ENCODE results near the gene ERGIC1.
"Not testable (repeated sequence)": the region's sequence is repeated elsewhere in the genome, so short reads cannot be mapped to it uniquely, and the experiment has no call there.

ERGIC1 gene

GRCh38 chr5:172809774-172810173 lies 24.3 kb upstream of the ERGIC1 start:
- TF ChIP-seq, protein P1, sequence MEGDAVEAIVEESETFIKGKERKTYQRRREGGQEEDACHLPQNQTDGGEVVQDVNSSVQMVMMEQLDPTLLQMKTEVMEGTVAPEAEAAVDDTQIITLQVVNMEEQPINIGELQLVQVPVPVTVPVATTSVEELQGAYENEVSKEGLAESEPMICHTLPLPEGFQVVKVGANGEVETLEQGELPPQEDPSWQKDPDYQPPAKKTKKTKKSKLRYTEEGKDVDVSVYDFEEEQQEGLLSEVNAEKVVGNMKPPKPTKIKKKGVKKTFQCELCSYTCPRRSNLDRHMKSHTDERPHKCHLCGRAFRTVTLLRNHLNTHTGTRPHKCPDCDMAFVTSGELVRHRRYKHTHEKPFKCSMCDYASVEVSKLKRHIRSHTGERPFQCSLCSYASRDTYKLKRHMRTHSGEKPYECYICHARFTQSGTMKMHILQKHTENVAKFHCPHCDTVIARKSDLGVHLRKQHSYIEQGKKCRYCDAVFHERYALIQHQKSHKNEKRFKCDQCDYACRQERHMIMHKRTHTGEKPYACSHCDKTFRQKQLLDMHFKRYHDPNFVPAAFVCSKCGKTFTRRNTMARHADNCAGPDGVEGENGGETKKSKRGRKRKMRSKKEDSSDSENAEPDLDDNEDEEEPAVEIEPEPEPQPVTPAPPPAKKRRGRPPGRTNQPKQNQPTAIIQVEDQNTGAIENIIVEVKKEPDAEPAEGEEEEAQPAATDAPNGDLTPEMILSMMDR (IDR thresholded peaks at IDR 0.05; ENCODE audit: low read length, missing control alignments), result no peak
- no peak overlapping the region for H3K4me3 ChIP-seq (replicated peaks; ENCODE audit: low read depth, low read length)
- DNase-seq (ENCODE audit: low read depth), result no peak

DNA sequence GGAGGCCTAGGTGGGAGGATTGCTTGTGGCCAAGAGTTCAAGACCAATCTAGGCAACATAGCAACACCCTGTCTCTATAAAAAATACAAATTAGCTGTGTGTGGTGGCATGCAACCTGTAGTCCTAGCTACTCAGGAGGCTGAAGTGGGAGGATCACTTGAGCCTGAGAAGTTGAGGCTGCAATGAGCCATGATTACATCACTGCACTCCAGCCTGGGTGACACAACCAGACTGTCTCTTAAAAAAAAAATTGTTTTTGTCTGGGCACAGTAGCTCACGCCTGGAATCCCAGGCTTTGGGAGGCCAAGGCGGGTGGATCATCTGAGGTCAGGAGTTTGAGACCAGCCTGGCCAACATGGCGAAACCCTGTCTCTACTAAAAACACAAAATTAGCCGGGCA lies 23.1 kb upstream of the ERGIC1 start:
- H3K4me3 ChIP-seq (replicated peaks; ENCODE audit: low read depth, low read length); DNase-seq (ENCODE audit: low read depth): not testable (repeated sequence)

DNA sequence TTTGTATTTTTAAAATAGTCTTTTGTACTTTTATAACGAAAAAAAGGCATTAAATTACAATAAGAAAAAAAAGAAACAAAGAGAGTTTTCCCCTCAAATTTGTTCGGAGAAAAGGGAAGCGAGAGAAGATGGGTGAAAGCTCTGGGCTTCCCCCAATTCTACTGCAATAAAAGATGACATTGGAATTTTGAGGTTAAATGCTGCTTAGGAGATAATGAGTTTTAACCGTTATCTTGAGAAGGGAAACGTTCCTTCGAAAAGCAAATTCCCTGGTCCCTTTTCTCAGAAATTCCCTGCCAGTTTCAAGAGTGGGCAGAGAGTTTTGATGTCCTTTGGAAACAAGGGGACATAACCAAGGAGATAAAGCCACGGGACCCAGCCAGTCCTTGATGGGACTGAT lies 18.4 kb upstream of the ERGIC1 start:
- H3K4me3 ChIP-seq (replicated peaks; ENCODE audit: low read depth, low read length), result no peak overlapping the region
- DNase-seq (ENCODE audit: low read depth), result no peak
- TF ChIP-seq, protein P1 (IDR thresholded peaks at IDR 0.05; ENCODE audit: low read length, missing control alignments), result no peak

- peak; percentile 65 for DNase-seq (ENCODE audit: low read depth)
- H3K4me3 ChIP-seq (replicated peaks; ENCODE audit: low read depth, low read length), result no peak overlapping the region
- TF ChIP-seq, protein P1 (IDR thresholded peaks at IDR 0.05; ENCODE audit: low read length, missing control alignments), result no peak
Measured at GRCh38 chr5:172816925-172817562, 17.0 kb upstream of the ERGIC1 start.

DNA sequence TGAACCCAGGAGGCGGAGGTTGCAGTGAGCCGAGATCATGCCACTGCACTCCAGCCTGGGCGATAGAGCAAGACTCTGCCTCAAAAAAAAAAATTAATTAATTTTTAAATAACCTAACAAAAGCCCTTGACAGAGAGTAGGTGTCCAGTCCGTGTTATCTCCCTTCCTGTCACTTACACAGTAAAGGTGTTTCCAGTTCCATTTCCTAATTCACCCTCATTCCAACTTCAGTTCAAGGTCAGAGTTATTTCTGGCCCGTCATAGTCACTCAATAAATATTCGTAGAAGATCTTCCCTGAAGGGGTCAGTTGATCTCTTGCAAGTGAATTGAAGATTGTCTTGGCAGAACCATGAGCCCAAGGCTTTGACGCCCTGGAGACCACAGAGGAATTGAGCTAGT lies 16.4 kb upstream of the ERGIC1 start:
- TF ChIP-seq, protein P1 (IDR thresholded peaks at IDR 0.05; ENCODE audit: low read length, missing control alignments), result no peak
- no peak for DNase-seq (ENCODE audit: low read depth)
- no peak overlapping the region for H3K4me3 ChIP-seq (replicated peaks; ENCODE audit: low read depth, low read length)

DNA sequence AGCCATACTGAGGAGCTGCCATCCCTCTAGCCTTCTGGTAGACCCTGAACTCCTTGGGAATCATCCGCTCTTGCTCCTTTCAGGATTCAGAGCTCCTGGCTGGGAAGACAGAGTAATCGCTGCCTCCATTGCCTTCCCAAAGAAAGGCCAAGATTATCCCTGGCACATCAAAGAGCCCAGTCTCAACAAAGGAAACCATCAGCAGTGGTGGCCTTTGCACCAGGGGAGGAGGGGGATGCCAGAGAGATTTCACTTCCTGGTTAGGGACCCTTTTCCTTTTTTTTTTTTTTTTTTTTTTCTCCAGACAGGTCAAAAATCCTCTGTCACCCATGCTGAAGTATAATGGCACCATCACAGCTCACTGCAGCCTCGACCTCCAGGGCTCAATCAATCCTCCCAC lies 16.0 kb upstream of the ERGIC1 start:
- no peak overlapping the region for H3K4me3 ChIP-seq (replicated peaks; ENCODE audit: low read depth, low read length)

GRCh38 chr5:172819569-172819968 lies 14.5 kb upstream of the ERGIC1 start:
- TF ChIP-seq, protein P1 (IDR thresholded peaks at IDR 0.05; ENCODE audit: low read length, missing control alignments), result no peak
- no peak overlapping the region for H3K4me3 ChIP-seq (replicated peaks; ENCODE audit: low read depth, low read length)
- DNase-seq (ENCODE audit: low read depth), result no peak

More for the DNA sequence above, 16.0 kb upstream of the ERGIC1 start:
- DNase-seq (ENCODE audit: low read depth), result no peak
- TF ChIP-seq, protein P1 (IDR thresholded peaks at IDR 0.05; ENCODE audit: low read length, missing control alignments), result no peak

Measured in fibroblast of pulmonary artery (primary cell).